Uterus (tissue), 4 donors: Measurements from ENCODE around the gene MORN2. TPM values are rescaled to one million over a fixed set of nuclear protein-coding genes. Genes with fewer than 3 reads are reported as not detected.

Source experiments
- DNase-seq, 2 donors: peaks; one replicate each; pipeline ENCODE4 v3.0.0-alpha.2; 2019 to 2020
- H3K27ac ChIP-seq, 2 donors: fragments of 200-600 bp; sonication (generic); 1 replicate in 1 of 2; 2 replicates in 1 of 2; pipeline ENCODE4 v1.5.1; 2016 to 2018
- H3K27me3 ChIP-seq, 2 donors: fragments of 200-600 bp; sonication (generic); one replicate each; pipeline ENCODE4 v1.5.1; 2018 to 2019; ENCODE audit warnings: control low read depth in 1 of 2
- H3K36me3 ChIP-seq, 2 donors: fragments of 200-600 bp; sonication (generic); one replicate each; pipeline ENCODE4 v1.5.1; 2019; ENCODE audit warnings: control low read depth in 1 of 2
- H3K4me1 ChIP-seq, 2 donors: fragments of 200-600 bp; sonication (generic); one replicate each; pipeline ENCODE4 v1.5.1; 2018 to 2019; ENCODE audit warnings: control low read depth in 1 of 2
- H3K4me3 ChIP-seq, 2 donors: fragments of 200-600 bp; sonication (generic); 1 replicate in 1 of 2; 2 replicates in 1 of 2; pipeline ENCODE4 v1.5.1; 2018 to 2019; ENCODE audit warnings: mild to moderate bottlenecking in 1 of 2
- H3K9me3 ChIP-seq, 2 donors: fragments of 200-600 bp; sonication (generic); one replicate each; pipeline ENCODE4 v1.5.1; 2019; ENCODE audit warnings: control low read depth in 1 of 2
- POLR2A ChIP-seq, 2 donors: fragments of 450-650 bp; IDR thresholded peaks; one replicate each; pipeline ENCODE4 v1.6.1; 2016; ENCODE audit warnings: antibody characterized with exemption in 2 of 2, mild to moderate bottlenecking in 1 of 2, moderate library complexity in 1 of 2
- intact Hi-C: fragments of 100-400 bp; cut with DNase I; formaldehyde crosslinking; loops from one replicate; pipeline ENCODE4 v1.15.1; 2023; ENCODE audit warnings: low total_unique reads
- total RNA-seq, 4 donors: library from RNA; depleted of rRNA in 3 of 4; stranded (reverse); fragments of >200 nt in 3 of 4; gene quantifications; one replicate each; pipeline versions ENCODE4 v1.1.0 to v1.2.4, GENCODE V29; 2014 to 2023
- TF ChIP-seq, protein P1 (sequence below), 4 experiments: fragments of 200-600 bp in 2 of 4; fragments of 450-650 bp in 2 of 4; sonication (generic) in 2 of 4; IDR thresholded peaks; one replicate each; pipeline ENCODE4 v1.5.1; 2016 to 2019; ENCODE audit warnings: antibody characterized with exemption in 4 of 4, mild to moderate bottlenecking in 2 of 4, moderate library complexity in 1 of 4
- donor health status: DM: yes; HTN: yes; CAD: no.

MORN2 gene
- total RNA-seq, 4 donors from 2014 or later, result 2.0 to 16.3 (median 10.6) TPM

DNA sequence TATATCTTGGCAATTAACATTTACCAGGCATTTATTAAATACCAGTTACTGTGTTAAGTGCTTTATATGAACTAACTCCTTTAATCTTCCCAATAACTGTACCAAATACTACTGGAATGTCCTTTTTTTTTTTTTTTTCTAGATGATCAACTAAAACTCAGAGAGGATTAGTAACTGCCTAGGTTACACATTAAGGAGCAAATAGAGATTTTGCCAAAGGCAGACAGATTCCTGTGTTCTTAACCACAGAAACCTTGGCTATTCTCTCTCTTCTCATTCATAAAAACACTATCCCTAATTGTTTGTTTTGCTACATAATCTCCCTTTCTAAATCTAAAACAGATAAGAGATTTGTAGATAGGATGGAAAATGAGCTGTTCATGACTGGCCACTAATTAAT, 13.3 kb upstream of the MORN2 start:
- TF ChIP-seq POLR2A (IDR thresholded peaks at IDR 0.05), result no peak
- TF ChIP-seq, protein P1, sequence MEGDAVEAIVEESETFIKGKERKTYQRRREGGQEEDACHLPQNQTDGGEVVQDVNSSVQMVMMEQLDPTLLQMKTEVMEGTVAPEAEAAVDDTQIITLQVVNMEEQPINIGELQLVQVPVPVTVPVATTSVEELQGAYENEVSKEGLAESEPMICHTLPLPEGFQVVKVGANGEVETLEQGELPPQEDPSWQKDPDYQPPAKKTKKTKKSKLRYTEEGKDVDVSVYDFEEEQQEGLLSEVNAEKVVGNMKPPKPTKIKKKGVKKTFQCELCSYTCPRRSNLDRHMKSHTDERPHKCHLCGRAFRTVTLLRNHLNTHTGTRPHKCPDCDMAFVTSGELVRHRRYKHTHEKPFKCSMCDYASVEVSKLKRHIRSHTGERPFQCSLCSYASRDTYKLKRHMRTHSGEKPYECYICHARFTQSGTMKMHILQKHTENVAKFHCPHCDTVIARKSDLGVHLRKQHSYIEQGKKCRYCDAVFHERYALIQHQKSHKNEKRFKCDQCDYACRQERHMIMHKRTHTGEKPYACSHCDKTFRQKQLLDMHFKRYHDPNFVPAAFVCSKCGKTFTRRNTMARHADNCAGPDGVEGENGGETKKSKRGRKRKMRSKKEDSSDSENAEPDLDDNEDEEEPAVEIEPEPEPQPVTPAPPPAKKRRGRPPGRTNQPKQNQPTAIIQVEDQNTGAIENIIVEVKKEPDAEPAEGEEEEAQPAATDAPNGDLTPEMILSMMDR (IDR thresholded peaks at IDR 0.05), result no peak
- no peaks in the 10 kb centered on the region for H3K36me3 ChIP-seq
- H3K9me3 ChIP-seq, result no peaks in the 10 kb centered on the region
- H3K4me3 ChIP-seq, result no peak overlapping the region
- no peak for DNase-seq
- intact Hi-C loops, result no loop called here
- no peaks in the 10 kb centered on the region for H3K4me1 ChIP-seq
- H3K27ac ChIP-seq, result no peak overlapping the region
- no peaks in the 10 kb centered on the region for H3K27me3 ChIP-seq

- no peaks in the 10 kb centered on the region for H3K27me3 ChIP-seq
- no peaks in the 10 kb centered on the region for H3K4me1 ChIP-seq
- no peaks in the 10 kb centered on the region for H3K36me3 ChIP-seq
- no peak for TF ChIP-seq POLR2A (IDR thresholded peaks at IDR 0.05)
- TF ChIP-seq, protein P1 (IDR thresholded peaks at IDR 0.05), result no peak
- H3K4me3 ChIP-seq, result no peak overlapping the region
- H3K27ac ChIP-seq, result no peak overlapping the region
- intact Hi-C loops, result no loop called here
- no peaks in the 10 kb centered on the region for H3K9me3 ChIP-seq
- no peak for DNase-seq
These were observed 12.6 kb upstream of the MORN2 start for GRCh38 chr2:38863061-38863695.

DNA sequence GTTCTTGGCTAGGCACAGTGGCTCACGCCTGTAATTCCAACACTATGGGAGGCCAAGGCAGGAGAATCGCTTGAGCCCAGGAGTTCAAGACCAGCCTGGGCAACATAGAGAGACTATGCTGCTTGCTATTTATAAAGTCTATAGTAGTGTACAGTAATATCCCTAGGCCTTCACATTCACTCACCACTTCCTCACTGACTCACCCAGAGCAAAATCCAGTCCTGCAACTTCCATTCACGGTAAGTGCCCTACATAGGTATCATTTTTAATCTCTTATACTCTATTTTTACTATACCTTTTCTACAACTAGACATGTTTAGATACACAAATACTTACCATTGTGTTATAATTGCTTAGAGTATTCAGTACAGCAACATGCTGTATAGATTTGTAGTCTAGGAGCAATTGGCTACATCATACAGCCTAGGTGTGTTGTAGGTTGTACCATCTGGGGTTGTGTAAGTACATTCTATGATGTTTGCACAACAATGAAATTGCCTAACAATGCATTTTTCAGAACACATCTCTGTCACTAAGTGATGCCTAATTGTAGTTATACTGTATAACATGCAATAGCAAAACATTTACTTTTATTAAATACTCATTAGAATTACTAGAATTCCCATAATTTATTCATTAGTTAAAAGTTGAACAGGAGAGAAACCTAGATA, 8.9 kb upstream of the MORN2 start:
- DNase-seq, result no peak
- Histone ChIP-seq H3K9me3 (peaks cover 0 to 4% of the 10 kb centered on the region in 2 donors), H3K4me1 (no peaks in the 10 kb centered on the region), H3K27me3 (no peaks in the 10 kb centered on the region), H3K4me3 (no peak overlapping the region), H3K36me3 (no peaks in the 10 kb centered on the region), H3K27ac (no peak overlapping the region)
- TF ChIP-seq, protein P1 (IDR thresholded peaks at IDR 0.05), result no peak
- TF ChIP-seq POLR2A (IDR thresholded peaks at IDR 0.05), result no peak
- intact Hi-C loops, result no loop called here

- Histone ChIP-seq H3K27me3 (no peaks in the 10 kb centered on the region), H3K4me3 (no peak overlapping the region), H3K27ac (no peak overlapping the region), H3K9me3 (peaks cover 0 to 4% of the 10 kb centered on the region in 2 donors), H3K36me3 (no peaks in the 10 kb centered on the region), H3K4me1 (no peaks in the 10 kb centered on the region)
- no peak for DNase-seq
- TF ChIP-seq POLR2A (IDR thresholded peaks at IDR 0.05), result no peak
- TF ChIP-seq, protein P1 (IDR thresholded peaks at IDR 0.05), result no peak
- intact Hi-C loops, result no loop called here
These were observed 4.3 kb upstream of the MORN2 start for GRCh38 chr2:38871432-38871831.

DNA sequence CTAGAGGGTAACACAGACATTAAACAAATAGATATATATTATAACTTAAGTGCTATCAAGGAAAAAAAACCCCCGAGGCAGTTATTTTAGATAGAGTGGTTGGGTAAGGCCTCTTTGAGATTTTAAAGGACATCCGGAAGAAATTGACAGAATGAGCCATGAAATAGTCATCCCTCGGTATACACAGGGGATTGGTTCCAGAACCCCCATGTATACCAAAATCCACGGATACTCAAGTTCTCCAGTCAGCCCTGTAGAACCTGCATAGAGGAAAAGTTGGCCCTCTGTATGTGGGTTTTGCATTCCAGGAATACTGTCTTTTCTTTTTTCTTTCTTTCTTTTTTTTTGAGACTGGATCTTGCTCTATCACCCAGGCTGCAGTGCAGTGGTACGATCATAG, 2.0 kb upstream of the MORN2 start:
- TF ChIP-seq POLR2A (IDR thresholded peaks at IDR 0.05), result no peak
- TF ChIP-seq, protein P1 (IDR thresholded peaks at IDR 0.05), result no peak
- Histone ChIP-seq H3K27ac (no peak overlapping the region), H3K9me3 (peaks cover 0 to 4% of the 10 kb centered on the region in 2 donors), H3K27me3 (no peaks in the 10 kb centered on the region), H3K4me1 (no peaks in the 10 kb centered on the region), H3K36me3 (no peaks in the 10 kb centered on the region), H3K4me3 (no peak overlapping the region)
- intact Hi-C loops, result no loop called here
- DNase-seq, result no peak
